Measurements from ENCODE around the gene ARAP2.

The ARAP2 gene

GRCh38 chr4:36137336-36137735 lies 107.0 kb downstream of the ARAP2 start:
- no peak for TF ChIP-seq CTCF (IDR thresholded peaks at IDR 0.05)
- Mint-ChIP-seq H3K27ac (no peak overlapping the region), H3K9me3 (no peaks in the 10 kb centered on the region), H3K4me1 (no peaks in the 10 kb centered on the region), H3K27me3 (ENCODE audit: low read depth, poor library complexity) (no peaks in the 10 kb centered on the region), H3K36me3 (ENCODE audit: low read depth) (no peaks in the 10 kb centered on the region), H3K4me3 (no peak overlapping the region)
- no peak for DNase-seq

GRCh38 chr4:36133658-36134057 lies 110.7 kb downstream of the ARAP2 start:
- no peaks in the 10 kb centered on the region for H3K4me1 Mint-ChIP-seq
- H3K27ac Mint-ChIP-seq, result no peak overlapping the region
- no peak overlapping the region for H3K4me3 Mint-ChIP-seq
- DNase-seq, result no peak
- no peaks in the 10 kb centered on the region for H3K9me3 Mint-ChIP-seq
- H3K36me3 Mint-ChIP-seq (ENCODE audit: low read depth), result no peaks in the 10 kb centered on the region
- no peak for TF ChIP-seq CTCF (IDR thresholded peaks at IDR 0.05)
- H3K27me3 Mint-ChIP-seq (ENCODE audit: low read depth, poor library complexity), result no peaks in the 10 kb centered on the region

GRCh38 chr4:36133086-36133485 lies 111.2 kb downstream of the ARAP2 start:
- no peaks in the 10 kb centered on the region for H3K27me3 Mint-ChIP-seq (ENCODE audit: low read depth, poor library complexity)
- H3K9me3 Mint-ChIP-seq, result no peaks in the 10 kb centered on the region
- no peak for DNase-seq
- H3K4me1 Mint-ChIP-seq, result no peaks in the 10 kb centered on the region
- H3K27ac Mint-ChIP-seq, result no peak overlapping the region
- TF ChIP-seq CTCF (IDR thresholded peaks at IDR 0.05), result no peak
- no peak overlapping the region for H3K4me3 Mint-ChIP-seq
- H3K36me3 Mint-ChIP-seq (ENCODE audit: low read depth), result no peaks in the 10 kb centered on the region

GRCh38 chr4:36130641-36131040 lies 113.7 kb downstream of the ARAP2 start:
- H3K4me3 Mint-ChIP-seq, result no peak overlapping the region
- no peak for TF ChIP-seq CTCF (IDR thresholded peaks at IDR 0.05)
- H3K9me3 Mint-ChIP-seq, result no peaks in the 10 kb centered on the region
- no peaks in the 10 kb centered on the region for H3K36me3 Mint-ChIP-seq (ENCODE audit: low read depth)
- DNase-seq, result no peak
- H3K4me1 Mint-ChIP-seq, result no peaks in the 10 kb centered on the region
- H3K27me3 Mint-ChIP-seq (ENCODE audit: low read depth, poor library complexity), result no peaks in the 10 kb centered on the region
- no peak overlapping the region for H3K27ac Mint-ChIP-seq

GRCh38 chr4:36128689-36129088 lies 115.6 kb downstream of the ARAP2 start:
- no peak for TF ChIP-seq CTCF (IDR thresholded peaks at IDR 0.05)
- H3K27me3 Mint-ChIP-seq (ENCODE audit: low read depth, poor library complexity), result no peaks in the 10 kb centered on the region
- H3K4me3 Mint-ChIP-seq, result no peak overlapping the region
- no peaks in the 10 kb centered on the region for H3K9me3 Mint-ChIP-seq
- H3K4me1 Mint-ChIP-seq, result no peaks in the 10 kb centered on the region
- H3K36me3 Mint-ChIP-seq (ENCODE audit: low read depth), result no peaks in the 10 kb centered on the region
- no peak overlapping the region for H3K27ac Mint-ChIP-seq
- no peak for DNase-seq

- no peaks in the 10 kb centered on the region for H3K36me3 Mint-ChIP-seq (ENCODE audit: low read depth)
These were observed 120.4 kb downstream of the ARAP2 start for GRCh38 chr4:36123906-36124305.

More at GRCh38 chr4:36123906-36124305, 120.4 kb downstream of the ARAP2 start:
- Mint-ChIP-seq H3K9me3 (no peaks in the 10 kb centered on the region), H3K4me3 (no peak overlapping the region), H3K4me1 (no peaks in the 10 kb centered on the region), H3K27me3 (ENCODE audit: low read depth, poor library complexity) (no peaks in the 10 kb centered on the region), H3K27ac (no peak overlapping the region)
- no peak for DNase-seq
- TF ChIP-seq CTCF (IDR thresholded peaks at IDR 0.05), result no peak
